Measurements from ENCODE around the gene TNIP2.

- TF ChIP-seq CTCF (IDR thresholded peaks at IDR 0.05; ENCODE audit: low read length) = no peak
- TF ChIP-seq EZH2 (optimal IDR thresholded peaks at IDR 0.05; ENCODE audit: low read depth, low read length) = no peak
Measured at GRCh38 chr4:2755821-2756690, at the start of gene TNIP2.

All from MM.1S (cell line).